Liver (tissue), 3 donors: Measurements from ENCODE around the gene CXorf49.
"Not testable (repeated sequence)": the region's sequence is repeated elsewhere in the genome, so short reads cannot be mapped to it uniquely, and the experiment has no call there.

Experiments used
- FOXA1 ChIP-seq: IDR thresholded peaks from 2 replicates; pipeline ENCODE4 v1.6.1; 2016; ENCODE audit warnings: antibody characterized with exemption
- JUND ChIP-seq, 2 donors: IDR thresholded peaks; 2 replicates each; pipeline ENCODE4 v1.6.1; 2016; ENCODE audit warnings: antibody characterized with exemption in 2 of 2
- SP1 ChIP-seq: IDR thresholded peaks from 2 replicates; pipeline ENCODE4 v1.6.1; 2018; ENCODE audit warnings: antibody characterized with exemption, mild to moderate bottlenecking
- TAF1 ChIP-seq: conservative IDR thresholded peaks from 2 replicates; pipeline ENCODE4 v1.6.1; 2016; ENCODE audit warnings: antibody characterized with exemption, mild to moderate bottlenecking
- YY1 ChIP-seq: IDR thresholded peaks from 2 replicates; pipeline ENCODE4 v1.6.1; 2016; ENCODE audit warnings: antibody characterized with exemption, mild to moderate bottlenecking
- TF ChIP-seq, protein P1 (sequence below): fragments of 150-350 bp; IDR thresholded peaks from 2 replicates; pipeline ENCODE4 v1.5.1; 2017; ENCODE audit warnings: improper control_type of control experiment, low read depth, low read length; ENCODE audit not compliant: missing input control
- TF ChIP-seq, protein P2 (sequence below): IDR thresholded peaks from 2 replicates; pipeline ENCODE4 v1.6.1; 2016; ENCODE audit warnings: antibody characterized with exemption
- TF ChIP-seq, protein P3 (sequence below): IDR thresholded peaks from 2 replicates; pipeline ENCODE4 v1.6.1; 2016; ENCODE audit warnings: antibody characterized with exemption, mild to moderate bottlenecking
- TF ChIP-seq, protein P4 (sequence below): IDR thresholded peaks from 2 replicates; pipeline ENCODE4 v1.6.1; 2016; ENCODE audit warnings: antibody characterized with exemption
- donor health status: healthy.
- donor health status: healthy.

DNA sequence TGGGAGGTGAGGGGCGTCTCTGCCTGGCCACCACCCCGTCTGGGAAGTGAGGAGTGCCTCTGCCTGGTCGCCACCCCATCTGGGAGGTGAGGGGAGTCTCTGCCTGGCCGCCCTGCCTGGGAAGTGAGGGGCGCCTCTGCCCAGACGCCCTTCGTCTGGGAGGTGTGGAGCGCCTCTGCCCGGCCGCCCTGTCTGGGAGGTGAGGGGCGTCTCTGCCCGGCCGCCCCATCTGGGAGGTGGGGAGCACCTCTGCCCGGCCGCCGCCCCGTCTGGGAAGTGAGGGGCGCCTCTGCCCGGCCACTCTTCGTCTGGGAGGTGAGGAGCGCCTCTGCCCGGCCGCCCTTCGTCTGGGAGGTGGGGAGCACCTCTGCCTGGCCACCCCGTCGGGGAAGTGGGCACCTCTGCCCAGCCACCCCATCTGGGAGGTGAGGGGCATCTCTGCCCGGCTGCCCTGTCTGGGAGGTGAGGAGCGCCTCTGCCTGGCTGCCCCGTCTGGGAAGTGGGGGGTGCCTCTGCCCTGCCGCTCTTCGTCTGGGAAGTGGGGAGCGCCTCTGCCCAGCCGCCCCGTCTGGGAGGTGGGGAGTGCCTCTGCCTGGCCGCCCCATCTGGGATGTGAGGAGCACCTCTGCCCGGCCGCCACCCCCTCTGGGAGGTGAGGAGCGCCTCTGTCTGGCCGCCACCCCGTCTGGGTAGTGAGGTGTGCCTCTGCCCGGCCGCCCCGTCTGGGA lies 41.9 kb downstream of the CXorf49 start:
- TF ChIP-seq, protein P1, sequence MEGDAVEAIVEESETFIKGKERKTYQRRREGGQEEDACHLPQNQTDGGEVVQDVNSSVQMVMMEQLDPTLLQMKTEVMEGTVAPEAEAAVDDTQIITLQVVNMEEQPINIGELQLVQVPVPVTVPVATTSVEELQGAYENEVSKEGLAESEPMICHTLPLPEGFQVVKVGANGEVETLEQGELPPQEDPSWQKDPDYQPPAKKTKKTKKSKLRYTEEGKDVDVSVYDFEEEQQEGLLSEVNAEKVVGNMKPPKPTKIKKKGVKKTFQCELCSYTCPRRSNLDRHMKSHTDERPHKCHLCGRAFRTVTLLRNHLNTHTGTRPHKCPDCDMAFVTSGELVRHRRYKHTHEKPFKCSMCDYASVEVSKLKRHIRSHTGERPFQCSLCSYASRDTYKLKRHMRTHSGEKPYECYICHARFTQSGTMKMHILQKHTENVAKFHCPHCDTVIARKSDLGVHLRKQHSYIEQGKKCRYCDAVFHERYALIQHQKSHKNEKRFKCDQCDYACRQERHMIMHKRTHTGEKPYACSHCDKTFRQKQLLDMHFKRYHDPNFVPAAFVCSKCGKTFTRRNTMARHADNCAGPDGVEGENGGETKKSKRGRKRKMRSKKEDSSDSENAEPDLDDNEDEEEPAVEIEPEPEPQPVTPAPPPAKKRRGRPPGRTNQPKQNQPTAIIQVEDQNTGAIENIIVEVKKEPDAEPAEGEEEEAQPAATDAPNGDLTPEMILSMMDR: not testable (repeated sequence)
- TF ChIP-seq TAF1; JUND (IDR thresholded peaks at IDR 0.05); SP1; YY1; FOXA1: not testable (repeated sequence)
- TF ChIP-seq, protein P2, sequence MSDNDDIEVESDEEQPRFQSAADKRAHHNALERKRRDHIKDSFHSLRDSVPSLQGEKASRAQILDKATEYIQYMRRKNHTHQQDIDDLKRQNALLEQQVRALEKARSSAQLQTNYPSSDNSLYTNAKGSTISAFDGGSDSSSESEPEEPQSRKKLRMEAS: not testable (repeated sequence)
- TF ChIP-seq, protein P3, sequence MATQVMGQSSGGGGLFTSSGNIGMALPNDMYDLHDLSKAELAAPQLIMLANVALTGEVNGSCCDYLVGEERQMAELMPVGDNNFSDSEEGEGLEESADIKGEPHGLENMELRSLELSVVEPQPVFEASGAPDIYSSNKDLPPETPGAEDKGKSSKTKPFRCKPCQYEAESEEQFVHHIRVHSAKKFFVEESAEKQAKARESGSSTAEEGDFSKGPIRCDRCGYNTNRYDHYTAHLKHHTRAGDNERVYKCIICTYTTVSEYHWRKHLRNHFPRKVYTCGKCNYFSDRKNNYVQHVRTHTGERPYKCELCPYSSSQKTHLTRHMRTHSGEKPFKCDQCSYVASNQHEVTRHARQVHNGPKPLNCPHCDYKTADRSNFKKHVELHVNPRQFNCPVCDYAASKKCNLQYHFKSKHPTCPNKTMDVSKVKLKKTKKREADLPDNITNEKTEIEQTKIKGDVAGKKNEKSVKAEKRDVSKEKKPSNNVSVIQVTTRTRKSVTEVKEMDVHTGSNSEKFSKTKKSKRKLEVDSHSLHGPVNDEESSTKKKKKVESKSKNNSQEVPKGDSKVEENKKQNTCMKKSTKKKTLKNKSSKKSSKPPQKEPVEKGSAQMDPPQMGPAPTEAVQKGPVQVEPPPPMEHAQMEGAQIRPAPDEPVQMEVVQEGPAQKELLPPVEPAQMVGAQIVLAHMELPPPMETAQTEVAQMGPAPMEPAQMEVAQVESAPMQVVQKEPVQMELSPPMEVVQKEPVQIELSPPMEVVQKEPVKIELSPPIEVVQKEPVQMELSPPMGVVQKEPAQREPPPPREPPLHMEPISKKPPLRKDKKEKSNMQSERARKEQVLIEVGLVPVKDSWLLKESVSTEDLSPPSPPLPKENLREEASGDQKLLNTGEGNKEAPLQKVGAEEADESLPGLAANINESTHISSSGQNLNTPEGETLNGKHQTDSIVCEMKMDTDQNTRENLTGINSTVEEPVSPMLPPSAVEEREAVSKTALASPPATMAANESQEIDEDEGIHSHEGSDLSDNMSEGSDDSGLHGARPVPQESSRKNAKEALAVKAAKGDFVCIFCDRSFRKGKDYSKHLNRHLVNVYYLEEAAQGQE: not testable (repeated sequence)
- TF ChIP-seq, protein P4, sequence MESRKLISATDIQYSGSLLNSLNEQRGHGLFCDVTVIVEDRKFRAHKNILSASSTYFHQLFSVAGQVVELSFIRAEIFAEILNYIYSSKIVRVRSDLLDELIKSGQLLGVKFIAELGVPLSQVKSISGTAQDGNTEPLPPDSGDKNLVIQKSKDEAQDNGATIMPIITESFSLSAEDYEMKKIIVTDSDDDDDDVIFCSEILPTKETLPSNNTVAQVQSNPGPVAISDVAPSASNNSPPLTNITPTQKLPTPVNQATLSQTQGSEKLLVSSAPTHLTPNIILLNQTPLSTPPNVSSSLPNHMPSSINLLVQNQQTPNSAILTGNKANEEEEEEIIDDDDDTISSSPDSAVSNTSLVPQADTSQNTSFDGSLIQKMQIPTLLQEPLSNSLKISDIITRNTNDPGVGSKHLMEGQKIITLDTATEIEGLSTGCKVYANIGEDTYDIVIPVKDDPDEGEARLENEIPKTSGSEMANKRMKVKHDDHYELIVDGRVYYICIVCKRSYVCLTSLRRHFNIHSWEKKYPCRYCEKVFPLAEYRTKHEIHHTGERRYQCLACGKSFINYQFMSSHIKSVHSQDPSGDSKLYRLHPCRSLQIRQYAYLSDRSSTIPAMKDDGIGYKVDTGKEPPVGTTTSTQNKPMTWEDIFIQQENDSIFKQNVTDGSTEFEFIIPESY: not testable (repeated sequence)
